Stimulated activated CD4-positive, alpha-beta T cell treated with anti-CD3 and anti-CD28 coated beads, Interleukin-12 subunit alpha, Interleukin-12 subunit beta, amount 100 ng/mL, for 4 hours (primary cell): Measurements from ENCODE around the gene USP30.
A peak's percentile ranks its signal among the peaks of the same experiment; 100 is the strongest.
"Not testable (repeated sequence)": the region's sequence is repeated elsewhere in the genome, so short reads cannot be mapped to it uniquely, and the experiment has no call there.

Experiments
- DNase-seq: peaks from one replicate; pipeline ENCODE4 v3.0.0-alpha.2; 2020

Gene USP30

DNA sequence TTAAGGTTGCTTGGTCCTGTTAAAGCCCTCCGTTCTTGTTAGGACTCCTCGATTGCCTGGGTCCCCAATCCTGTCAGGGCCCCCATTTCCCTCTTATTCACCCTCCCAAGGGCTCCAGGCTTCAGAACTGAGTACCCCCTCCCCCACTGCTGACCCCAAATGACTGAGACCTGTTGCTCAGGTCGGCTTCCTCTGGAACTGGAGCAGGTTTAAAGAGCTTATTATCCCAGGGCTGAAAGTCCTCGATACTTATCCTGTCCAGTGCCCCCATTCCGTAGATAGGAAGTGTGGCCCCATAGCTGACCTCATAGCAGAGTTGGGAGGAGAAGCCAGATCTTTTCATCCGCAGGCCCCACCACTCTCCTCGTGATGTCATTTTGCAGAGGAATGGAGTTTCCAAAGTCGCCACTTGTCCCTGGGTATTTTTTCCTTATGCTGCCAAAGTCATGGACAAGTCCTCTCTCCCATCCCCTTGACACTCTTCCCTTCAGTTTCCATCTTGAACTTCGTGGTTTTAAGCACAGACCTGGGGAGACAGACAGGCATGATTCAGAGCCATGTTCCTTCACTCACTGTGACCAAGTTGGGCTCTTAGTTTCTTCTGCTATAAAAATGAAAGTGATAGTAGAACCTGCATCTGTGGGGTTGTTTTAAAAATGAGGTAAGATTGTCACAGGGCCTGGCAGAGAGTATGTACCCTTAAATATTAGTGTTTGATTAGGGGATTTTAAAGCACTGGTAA is 1.2 kb downstream of the USP30 start:
- peak; percentile 3 for DNase-seq

DNA sequence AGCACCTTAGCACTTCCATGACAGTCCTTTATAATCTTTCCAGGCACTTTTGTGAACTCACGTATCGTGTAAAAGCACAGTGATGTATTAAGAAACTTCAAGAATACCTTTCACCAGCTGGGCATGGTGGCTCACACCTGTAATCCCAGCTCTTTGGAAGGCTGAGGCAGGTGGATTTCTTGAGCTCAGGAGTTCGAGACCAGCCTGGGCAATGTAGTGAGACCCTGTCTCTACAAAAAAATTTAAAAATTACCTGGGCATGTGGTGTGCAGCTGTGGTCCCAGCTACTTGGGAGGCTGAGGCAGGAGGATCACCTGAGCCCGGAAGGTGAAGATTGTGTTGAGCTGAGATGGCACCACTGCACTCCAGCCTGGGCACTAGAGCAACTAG is 1.7 kb downstream of the USP30 start:
- DNase-seq: not testable (repeated sequence)

DNA sequence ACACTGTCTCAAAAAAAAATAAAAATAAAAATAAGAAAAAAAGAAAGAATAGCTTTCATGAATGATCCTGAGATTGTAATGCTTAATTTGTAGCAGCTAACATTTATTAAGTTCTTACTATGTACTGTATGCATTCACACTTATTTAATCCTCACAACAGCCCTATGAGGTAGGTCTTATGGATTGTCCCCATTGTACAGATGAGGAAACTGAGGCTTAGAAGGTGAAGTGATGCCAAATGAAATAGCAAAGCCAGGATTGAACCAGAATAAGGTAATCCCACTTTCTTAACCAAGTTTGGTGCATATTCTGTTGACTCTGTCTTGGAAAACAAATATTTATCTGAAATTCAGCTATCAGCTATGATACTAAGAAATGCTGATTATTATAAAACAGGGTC is 2.1 kb downstream of the USP30 start:
- DNase-seq: no peak

DNA sequence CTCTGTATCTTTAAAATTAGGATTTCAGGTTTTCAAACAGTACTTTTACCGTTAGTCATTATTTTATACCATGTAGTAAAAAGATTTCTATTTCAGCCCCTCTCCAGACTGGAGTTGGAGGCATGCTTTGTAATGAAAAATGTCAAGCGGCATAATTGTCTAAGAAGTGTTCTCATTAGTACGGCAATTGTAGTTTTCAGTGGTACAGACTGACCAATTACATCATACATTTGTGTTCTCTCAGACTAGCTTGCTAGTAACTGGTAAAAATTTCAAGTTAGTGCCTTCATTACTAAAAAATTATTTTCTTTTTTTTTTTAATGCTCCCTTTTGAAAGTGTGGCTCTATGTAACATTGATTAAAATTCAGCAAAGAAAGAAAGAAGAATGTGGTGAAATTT is 4.5 kb downstream of the USP30 start:
- no peak for DNase-seq

DNA sequence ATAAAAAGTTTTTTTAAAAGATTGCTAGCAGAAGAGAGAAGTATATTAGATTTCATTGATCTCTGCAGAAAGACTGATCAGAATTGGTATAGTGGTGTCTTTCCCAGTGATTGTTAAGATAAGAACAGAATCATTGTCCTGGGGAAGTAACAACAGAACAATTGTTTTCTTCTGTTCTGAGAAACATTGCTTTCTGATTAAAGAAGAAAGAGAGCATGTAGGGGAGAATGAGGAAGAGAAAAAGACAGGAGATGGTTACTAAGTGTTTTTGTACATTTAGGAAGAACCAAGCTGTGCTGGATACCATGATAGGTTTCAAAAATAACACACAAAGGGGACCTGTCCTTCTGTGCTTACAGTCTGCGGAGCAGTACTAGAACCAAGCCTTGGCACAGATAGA is 5.0 kb downstream of the USP30 start:
- DNase-seq: no peak

DNA sequence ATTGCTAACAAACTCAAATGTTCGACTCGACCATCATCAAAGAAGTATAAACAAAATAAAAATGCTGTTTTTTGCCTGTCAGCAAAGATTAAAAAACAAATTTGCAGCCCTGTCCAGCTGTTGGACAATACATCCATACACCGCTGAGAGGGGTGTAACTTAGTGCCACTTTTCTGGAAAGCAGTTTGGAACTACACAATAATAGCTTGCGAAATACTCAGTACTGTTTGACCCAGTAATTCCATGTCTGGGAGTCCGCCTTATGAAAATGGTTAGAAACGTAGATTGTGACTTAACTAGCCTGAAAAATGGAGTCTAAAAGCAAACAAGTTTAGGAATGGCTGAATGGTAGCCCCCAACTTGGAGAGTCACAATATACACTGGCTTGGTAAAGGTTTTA is 6.4 kb downstream of the USP30 start:
- no peak for DNase-seq

DNA sequence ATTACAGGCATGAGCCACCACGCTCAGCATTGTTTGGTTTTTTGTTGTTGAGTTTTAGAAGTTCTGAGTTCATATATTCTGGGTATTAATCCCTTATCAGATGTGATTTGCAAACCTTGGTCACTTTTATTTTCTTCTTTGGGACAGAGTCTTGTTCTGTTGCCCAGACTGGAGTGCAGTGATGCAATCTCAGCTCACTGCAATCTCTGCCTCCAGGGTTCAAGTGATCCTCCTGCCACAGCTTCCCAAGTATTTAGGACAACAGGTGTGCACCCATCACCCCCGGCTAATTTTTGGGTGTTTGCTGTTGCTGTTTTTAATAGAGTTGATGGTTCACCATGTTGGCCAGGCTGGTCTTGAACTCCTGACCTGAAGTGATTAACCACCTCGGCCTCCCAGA is 11.8 kb downstream of the USP30 start:
- no peak for DNase-seq

DNA sequence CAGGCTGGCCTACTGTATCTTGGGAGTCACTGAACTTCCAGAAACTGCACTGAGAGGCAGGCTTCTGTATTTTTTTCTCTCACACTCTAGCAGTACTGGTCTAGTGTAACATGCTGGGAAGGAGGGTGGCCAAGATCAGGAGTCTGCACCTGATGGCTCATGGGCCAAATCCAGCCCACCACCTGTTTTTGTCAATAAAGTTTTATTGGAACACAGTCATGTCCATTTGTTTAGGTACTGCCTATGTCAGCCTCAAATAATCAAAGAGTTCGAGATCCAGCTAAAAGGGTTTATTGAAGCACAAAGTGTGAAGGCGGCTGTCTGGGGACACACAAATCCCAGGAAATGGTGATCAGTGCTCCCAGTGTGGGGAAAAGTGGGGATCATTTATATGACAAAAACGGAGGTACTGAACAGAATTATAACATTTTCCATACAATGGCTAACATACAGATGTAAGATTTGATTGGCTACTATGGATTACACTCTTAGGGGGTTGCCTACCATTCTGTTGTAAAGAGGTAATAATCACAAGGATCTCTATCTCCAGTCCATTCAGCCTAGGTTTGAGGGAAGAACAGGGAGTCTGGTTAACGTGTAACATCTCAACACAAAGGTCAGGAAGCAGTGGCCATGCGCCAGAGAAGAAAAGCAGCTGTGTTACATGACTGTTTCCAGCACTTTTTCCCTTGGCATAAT is 12.9 kb downstream of the USP30 start:
- DNase-seq: no peak

DNA sequence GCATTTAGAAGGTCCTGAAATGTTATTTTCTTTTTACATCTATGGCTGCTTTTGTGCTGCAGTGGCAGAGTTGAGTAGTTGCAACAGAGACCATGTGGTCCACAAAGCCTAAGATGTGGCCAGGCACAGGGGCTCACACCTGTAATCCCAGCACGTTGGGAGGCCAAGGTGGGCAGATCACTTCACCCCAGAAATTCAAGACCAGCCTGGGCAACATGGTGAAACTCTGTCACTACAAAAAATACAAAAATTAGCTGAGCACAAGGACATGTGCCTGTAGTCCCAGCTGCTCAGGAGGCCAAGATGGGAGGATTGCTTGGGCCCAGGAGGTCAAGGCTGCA is 13.4 kb downstream of the USP30 start:
- no peak for DNase-seq

DNA sequence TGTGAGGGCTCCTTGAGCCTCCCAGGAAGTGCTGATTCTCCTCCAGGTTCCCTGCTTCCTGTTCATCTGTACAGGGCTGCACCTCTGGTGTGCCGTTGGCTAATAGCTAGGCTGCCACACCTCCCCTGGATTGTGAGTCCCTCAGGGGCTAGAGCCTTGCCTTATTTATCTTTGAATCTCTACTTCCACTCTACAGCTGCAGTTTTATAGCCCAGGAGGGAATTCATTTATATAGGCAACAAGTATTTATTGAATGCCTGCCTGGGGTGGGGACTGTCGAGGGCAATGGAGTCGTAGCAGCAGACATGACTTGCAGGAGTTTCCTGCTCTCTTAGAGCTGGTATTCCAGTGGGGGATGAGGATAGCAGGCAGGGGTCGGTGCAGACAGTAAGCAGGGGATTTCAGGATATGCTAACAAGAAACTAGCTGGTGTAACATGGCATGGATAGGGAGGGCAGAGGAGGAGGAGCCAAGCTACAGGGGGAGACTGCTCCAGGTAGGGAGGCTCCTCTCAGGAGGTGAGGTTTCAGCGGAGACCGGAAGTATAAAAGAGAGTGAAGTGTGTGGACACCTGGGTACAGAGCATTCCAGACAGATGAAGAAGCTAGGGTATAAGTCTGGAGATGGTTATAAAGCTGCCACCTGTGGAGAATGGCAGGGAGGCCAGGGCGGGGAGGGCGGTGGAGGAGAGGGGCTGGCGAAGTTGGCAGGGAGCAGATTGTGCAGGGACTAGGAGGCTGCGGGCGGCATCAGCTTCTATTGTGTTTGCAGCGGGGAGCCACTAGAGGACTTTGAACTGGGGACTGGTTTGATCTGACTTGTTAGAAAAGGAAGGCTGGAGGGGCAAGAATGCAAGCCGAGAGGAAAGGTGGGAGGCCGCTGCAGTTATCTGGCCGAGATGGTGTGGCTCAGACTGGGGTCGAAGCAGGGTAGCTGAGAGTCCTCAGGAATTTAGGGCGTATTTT is 17.2 kb downstream of the USP30 start:
- DNase-seq: no peak

DNA sequence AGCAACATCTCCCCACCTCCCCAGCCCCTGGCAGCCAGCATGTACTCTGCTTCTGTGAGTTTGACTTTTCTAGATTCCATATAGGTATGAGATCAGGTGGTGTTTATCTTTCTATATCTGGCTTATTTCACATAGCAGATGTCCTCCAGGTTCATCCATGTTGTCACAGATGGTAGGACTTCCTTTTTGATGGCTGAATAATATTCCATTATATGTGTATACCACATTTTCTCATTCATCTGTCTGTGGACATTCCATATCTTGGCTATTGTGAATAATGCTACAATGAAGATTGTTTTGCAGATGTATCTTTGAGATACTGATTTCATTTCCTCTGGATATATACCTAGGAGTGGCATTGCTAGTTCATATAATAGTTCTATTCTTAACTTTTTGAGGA is 22.5 kb downstream of the USP30 start:
- DNase-seq: no peak

DNA sequence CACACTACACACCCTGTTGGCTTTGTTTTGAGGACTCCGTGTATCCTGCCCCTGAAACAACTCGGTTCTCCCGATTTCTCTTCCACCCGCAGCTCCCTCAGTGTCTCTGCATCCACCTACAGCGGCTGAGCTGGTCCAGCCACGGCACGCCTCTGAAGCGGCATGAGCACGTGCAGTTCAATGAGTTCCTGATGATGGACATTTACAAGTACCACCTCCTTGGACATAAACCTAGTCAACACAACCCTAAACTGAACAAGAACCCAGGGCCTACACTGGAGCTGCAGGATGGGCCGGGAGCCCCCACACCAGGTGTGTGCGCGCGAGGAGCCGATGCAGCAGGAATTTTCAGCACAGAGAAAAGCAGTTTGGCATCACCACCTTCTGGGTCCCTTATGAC is 30.4 kb downstream of the USP30 start:
- no peak for DNase-seq

DNA sequence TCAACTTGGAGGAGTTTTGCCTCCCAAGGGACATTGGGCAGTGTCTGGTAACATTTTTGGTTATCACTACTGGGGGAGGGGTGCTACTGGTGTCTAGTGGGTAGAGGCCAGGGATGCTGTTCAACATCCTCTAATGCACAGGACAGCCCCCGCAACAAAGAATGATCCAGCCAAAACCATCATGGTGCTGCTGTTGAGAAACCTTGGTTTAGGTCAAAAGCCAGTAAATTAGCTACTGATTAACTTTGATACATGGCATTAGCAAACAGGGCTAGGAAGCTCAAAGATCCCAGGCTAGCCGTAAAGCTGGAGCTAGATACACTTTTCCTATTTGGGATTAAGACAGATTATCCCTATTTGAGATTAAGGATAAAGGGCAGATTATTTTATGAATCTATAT is 32.0 kb downstream of the USP30 start:
- DNase-seq: no peak

DNA sequence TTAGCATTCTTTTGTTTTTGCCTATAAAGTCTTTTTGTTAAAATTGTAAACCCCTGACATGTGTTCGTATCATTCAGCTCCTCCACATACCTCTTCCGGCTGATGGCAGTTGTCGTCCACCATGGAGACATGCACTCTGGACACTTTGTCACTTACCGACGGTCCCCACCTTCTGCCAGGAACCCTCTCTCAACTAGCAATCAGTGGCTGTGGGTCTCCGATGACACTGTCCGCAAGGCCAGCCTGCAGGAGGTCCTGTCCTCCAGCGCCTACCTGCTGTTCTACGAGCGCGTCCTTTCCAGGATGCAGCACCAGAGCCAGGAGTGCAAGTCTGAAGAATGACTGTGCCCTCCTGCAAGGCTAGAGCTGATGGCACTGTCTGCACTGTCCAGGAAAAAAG is 33.2 kb downstream of the USP30 start:
- no peak for DNase-seq

DNA sequence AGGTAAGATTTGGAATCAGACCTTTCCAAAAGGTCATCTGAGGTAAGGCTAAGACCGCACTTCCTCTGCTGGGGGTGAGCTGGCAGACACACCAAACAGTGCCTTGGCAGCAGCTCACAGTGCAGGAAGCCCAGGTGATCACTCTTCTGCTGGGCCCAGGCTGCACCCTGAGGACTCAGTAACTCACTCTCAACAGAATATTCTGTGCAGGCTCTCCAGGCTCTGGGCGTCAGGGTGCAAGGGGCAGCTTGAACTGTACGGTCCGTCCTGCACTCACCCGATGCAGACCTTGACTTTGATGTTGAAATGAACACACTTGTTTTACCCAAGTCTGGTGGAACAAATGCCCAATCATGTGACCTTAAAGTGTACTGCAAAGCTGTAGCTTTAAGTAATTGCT is 34.9 kb downstream of the USP30 start:
- no peak for DNase-seq

DNA sequence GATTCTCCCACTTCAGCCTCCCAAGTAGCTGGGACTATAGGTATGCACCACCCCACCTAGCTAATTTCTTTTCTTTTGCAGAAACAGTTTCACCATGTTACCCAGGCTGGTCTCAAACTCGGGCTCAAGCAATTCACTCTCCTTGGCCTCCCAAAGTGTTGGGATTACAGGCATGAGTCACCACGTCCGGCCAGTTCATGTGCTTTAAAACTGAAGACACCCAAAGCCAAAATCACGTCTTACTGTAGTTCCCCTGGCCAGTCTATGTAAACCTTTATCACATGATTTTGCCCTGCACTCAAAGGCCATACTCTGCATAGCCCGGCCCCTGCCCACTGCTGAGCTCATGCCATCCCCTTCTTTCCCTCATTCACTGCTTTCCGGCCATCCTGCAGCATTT is 36.4 kb downstream of the USP30 start:
- DNase-seq: no peak

DNA sequence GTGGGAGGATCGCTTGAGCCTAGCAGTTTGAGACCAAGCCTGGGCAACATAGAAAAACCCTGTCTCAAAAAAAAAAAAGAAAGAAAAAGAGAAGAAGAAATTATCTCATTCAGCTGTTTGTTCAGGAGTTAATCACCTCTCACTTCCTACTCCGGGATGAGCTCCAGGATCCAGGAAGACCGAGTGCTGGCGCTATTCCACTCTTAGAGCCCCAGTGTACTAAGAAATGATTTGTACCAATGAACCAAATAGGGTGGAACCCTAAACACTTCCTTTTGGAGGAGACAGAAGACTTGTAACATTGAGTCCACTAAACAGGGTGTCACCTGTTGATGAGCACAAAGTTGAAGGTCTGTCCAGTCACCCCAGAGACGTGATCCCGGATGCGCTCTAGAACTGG is 37.3 kb downstream of the USP30 start:
- DNase-seq: no peak

DNA sequence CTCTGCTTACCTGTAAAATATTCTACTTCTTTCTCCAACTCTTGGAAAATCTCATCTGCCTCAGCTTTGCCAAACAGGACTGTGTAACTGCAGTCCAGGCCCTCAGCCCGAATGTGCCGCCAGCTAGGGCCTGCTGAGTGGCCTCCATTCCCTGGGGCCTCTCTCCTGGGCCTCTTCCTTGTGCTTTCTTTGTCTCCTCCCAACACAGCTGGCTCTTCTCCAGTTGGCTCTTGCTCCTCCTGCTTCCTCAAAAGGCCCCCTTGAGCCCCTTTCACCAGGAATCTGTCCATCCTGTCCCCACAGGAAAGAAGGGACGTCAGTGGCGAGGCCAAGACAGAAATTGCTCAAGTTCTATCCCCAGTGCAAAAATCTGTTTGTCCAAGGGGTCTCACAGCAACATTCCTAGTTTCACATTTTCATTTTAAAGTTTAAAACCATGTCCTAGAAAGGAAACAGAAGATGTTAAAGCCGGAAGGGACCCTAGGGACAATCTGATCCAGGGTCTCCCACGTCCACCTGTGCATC is 40.2 kb downstream of the USP30 start:
- no peak for DNase-seq

DNA sequence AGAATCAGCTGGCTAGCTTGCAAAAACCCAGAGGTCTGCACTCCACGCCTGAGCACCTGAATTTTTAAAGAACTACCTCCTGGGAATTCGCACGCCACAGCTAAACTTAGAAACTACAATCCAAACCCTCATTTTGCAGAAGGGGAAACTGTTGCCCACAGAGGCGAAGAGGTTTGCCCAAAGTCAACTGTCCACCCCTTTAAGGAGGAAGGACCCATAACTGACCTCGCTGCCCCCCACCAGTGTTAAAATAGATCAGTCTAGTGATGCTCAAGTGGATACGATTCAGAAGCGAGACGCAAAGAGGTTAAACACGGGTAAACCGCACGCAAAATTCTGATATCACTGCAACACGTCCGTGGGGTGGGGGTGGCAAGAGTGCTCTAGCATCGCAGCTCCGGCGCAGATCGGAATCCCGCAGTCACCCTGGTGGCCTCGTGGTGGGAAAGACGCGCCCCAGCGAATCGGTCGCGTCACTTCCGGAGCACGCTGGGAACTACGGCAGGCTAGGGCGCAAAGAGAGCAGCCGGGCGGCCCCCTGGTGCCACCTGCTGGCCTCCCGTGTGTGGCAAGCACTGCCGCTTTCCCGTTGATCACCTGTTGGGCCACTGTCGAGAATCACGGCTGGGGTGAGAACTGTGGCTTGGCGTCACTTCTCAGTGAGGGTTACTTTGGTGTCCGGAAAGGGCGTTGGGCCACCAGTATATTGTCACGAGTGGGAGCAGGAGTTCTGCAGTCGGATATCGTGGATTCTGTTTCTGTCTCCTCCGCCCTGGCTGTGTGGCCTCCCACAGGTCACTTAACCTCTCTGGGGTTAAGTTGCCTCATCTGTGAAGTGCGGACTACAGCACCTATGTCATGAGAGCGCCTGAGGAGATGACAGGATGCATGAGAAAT is 40.9 kb downstream of the USP30 start, which contains the start of gene ALKBH2:
Gene ALKBH2 (minus strand): TSS at position 451 of the 897 bp plus-strand sequence. CDS start 686 bp downstream, outside the sequence.
- peak; percentile 94 for DNase-seq

DNA sequence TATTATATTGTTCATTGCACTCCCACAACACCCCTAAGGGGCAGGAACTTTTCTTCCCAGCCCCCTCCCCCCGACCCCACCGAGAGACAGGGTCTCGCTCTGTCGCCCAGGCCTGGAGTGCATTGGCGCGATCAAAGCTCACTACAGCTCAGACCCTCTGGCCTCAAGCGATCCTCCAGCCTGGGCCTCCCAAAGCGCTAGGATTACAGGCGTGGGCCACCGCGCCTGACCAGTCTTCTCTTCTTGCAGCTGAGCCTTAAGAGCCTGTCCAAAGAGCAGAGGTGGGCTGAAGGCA is 44.7 kb downstream of the USP30 start:
- DNase-seq: no peak

DNA sequence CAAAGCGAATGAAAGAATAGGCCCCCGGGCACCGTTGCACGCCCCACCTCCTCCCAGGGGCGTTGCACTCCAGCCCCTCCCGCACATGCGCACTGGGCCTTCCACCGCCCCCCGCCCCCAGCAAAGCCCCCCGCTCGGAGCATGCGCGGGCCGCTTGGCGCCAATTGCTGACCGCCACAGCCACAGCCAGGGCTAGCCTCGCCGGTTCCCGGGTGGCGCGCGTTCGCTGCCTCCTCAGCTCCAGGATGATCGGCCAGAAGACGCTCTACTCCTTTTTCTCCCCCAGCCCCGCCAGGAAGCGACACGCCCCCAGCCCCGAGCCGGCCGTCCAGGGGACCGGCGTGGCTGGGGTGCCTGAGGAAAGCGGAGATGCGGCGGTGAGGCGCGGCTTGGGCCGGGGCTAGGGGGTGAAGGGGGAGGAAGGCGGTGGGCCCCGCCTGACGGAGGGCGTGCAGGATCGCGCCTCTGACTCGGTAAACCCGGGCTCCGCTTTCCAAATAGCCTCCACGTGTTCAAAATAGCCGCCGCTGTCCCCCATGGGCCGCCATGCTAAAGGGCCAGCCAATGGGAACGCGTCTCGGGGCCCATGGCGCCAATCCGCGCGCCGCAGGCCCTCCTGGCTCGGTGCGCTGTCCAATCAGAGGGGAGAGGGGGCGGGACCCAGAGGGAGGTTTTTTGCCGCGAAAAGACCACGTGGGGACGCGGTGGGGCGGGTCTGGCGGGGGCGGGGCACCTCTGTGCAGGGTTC is 45.2 kb downstream of the USP30 start, which contains the start of gene UNG:
Gene UNG (plus strand): TSS at position 163 of the 748 bp plus-strand sequence. CDS start 83 bp downstream, at position 246.
- peak; percentile 98 for DNase-seq

DNA sequence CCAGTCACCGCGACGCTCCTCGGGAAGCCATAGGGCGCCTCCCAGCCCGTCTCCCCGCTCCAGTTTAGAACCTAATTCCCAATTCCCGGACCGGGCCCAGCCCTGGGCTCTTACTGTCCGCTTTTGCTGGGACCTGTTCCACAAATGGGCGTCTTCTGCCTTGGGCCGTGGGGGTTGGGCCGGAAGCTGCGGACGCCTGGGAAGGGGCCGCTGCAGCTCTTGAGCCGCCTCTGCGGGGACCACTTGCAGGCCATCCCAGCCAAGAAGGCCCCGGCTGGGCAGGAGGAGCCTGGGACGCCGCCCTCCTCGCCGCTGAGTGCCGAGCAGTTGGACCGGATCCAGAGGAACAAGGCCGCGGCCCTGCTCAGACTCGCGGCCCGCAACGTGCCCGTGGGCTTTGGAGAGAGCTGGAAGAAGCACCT is 45.8 kb downstream of the USP30 start:
- DNase-seq: no peak
